ENCODE results near the gene ENTPD5.

Gene ENTPD5, protein sequence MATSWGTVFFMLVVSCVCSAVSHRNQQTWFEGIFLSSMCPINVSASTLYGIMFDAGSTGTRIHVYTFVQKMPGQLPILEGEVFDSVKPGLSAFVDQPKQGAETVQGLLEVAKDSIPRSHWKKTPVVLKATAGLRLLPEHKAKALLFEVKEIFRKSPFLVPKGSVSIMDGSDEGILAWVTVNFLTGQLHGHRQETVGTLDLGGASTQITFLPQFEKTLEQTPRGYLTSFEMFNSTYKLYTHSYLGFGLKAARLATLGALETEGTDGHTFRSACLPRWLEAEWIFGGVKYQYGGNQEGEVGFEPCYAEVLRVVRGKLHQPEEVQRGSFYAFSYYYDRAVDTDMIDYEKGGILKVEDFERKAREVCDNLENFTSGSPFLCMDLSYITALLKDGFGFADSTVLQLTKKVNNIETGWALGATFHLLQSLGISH

DNA sequence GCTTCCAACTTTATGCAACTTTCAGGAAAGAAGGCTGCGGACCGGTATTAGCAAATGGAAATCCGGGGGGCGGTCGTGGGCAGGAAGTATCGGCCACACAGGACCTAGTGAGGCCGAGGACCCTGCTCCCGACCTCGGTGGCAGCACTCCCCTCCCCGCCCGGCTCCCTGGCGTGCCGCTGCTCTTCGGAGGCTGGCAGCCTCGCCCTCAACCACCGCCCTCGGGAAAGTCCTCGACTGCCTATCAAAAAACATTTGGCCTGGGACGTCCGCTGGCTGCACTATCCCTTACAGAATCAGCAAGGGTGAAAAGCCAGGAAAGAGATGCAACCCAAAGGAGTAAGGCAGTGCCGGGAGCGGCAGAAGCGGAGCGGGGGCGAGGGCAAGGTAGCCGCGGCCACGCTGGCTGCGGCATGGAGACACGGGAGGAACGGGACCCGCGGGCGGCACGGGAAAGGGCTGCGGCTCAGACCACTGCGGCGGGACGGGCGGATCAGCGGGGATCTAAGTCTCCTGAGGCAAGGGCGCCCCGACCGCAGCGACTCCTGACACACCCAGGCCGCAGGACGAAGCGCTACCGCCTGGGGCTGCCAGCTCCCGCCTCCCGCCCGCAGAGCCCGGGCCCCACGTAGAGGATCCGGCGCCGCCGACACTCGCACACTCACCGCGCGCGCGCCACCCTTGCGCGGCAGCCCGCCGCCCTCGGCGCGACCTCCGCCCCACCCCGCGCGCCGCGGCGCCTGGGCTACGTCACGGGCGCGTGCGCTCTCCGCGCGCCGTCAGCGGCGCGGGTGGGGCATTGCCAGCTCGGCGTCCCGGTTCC is at the start of gene ENTPD5, which contains the start of gene BBOF1:
TSS of gene ENTPD5 (minus strand) at position 703 of the 822 bp plus-strand sequence. CDS start 31,186 bp downstream, outside the sequence.
TSS of gene BBOF1 (plus strand) at position 764 of the 822 bp plus-strand sequence. CDS start 130 bp downstream, outside the sequence.
- DNase-seq (ENCODE audit: low read depth) = peak; percentile 86

DNA sequence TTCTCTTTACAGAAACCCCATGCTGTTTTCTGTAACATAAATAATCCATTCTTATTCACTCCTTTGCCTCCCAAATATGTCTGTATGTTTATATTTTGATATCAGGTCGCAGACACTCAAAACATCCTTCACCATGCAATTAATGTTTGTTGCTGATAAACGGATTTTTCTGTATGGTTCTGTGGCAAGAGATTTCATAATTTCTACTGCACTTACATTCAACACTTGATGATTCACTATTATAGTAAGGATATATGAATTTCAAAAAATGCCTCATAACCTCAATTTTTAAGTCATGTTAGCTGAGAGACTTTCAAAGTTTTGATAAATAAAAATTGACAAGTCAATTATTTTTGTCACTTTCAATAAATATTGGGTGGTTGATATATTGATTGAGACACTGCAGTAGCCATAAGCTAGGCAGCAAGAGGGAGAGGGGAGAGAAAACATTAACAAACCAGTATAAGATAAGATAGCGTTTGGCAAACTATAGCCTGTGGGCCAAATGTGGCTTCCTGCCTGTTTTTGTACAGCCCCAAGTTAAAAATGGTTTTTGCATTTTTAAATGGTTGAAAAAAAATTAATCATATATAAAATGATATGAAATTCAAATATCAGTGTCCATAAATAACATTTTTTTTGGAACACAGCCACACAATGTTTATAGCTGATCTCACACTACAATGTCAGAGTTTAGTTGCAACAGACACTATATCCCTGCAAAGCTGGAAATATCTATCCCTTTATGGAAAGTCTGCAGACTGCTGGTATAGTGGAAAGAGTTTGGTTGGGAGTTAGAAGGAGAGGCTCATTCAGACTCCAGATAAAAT is 46.9 kb upstream of the ENTPD5 start:
- DNase-seq (ENCODE audit: low read depth) = no peak

DNA sequence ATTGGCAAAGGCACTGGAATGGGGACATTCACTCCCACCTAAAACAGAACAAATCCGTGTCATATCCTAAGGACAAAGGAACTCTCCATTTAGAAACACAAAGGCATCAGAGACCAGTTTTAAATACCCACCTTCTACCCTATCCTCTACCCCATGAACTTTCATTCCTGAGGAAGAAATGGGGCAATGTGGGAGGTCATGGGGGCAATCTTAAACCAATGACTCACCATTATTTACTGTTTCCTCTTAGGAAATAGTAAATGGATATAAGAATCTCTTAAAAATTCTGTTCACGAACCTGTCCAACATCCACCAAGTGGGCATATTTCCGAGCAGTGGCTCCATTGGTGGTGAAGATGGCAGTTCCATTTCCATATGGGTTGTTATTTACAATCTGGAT is 45.8 kb upstream of the ENTPD5 start:
- no peak for DNase-seq (ENCODE audit: low read depth)

DNA sequence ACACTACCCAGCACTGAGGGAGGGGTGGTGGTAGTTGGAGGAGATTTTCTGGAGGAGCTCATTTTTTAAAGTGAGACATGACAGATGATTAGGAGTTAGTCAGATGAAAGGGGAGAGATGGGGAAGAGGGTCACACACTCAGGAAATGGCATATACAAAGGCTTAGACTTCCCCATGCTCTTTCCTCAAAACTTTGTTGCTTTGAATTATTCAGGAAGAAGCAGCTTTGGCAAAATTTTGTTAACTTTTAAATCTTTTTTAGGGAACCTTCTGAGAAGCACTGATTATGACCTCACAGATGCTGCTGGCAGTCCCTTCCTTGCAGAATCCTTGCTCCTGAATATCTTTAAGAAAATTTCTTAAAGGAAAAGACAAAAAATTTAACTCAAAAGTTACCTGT is 45.3 kb upstream of the ENTPD5 start:
- no peak for DNase-seq (ENCODE audit: low read depth)

DNA sequence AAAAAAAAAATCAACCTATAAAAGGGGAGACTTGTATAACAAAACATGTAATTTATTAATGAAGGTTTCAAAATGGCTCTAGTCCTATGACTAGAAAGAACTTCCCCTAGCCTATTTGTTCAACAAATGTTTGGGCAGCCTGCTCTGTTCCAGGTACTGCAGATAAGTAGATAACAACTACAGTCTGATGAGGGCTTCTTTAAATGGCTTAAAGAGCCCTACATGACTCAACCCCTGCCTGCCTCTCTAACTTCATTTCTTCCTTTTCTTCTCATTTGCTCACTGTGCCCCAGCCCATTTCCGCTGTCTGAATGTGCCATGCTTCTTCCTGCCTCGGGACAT is 43.7 kb upstream of the ENTPD5 start:
- DNase-seq (ENCODE audit: low read depth) = no peak

DNA sequence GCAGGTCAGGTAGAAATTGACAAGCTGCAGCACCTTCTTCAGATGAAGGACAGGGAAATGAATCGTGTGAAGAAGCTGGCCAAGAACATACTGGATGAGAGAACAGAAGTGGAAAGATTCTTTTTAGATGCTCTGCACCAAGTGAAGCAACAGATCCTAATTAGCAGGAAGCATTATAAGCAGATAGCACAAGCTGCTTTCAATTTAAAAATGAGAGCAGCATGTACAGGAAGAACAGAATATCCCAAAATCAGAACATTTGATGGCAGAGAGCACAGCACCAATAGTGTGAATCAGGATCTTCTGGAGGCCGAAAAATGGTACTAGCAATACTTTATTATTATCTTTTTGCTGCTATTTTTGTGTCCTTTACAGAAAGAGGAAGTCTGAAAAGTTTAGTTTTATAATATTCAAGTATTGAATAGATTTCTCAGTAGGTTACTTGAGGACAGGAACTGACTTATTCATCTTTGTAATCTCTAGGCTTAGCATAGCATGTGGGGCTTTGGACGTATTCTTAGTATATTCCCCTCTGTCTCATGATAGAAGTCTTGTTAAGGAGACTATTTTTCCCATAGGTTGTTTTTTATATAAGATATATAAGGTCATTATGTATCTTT is 30.9 kb upstream of the ENTPD5 start:
- no peak for DNase-seq (ENCODE audit: low read depth)

DNA sequence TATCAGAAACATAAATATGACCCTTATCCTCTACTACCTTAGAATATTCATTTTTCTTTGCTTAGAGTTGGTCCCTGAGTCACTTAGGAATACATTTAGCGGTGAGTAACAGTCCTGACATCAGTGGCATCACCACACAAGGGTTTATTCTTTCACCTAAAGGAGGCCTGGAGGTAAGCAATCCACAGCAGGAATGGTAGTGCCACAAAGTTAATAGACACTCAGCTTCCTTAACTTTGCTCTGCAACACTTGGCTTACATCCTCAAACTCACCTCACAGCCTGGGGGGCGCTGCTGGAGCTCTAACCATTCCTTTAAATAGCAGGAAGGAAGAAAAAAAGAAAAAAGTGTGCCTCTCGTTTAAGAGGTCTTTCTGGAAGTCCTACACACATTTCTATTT is 29.2 kb upstream of the ENTPD5 start:
- no peak for DNase-seq (ENCODE audit: low read depth)

DNA sequence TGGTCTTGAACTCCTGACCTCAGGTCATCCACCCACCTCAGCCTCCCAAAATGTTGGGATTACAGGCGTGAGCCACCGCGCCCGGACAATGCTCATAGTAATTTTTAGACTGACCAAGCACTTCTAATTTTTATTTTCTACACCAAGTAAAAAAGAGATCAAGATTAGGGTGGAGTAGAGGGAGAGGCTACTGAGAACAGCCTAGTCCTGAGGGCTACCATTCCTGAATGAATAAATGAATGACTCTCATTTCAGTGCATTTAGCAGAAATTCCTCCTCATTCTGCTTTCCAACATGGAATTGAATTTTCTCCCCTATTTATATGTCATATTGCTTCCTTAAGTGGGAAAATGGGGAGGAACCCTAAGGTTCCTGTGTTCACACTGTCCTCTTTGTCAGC is 26.4 kb upstream of the ENTPD5 start:
- DNase-seq (ENCODE audit: low read depth) = no peak

DNA sequence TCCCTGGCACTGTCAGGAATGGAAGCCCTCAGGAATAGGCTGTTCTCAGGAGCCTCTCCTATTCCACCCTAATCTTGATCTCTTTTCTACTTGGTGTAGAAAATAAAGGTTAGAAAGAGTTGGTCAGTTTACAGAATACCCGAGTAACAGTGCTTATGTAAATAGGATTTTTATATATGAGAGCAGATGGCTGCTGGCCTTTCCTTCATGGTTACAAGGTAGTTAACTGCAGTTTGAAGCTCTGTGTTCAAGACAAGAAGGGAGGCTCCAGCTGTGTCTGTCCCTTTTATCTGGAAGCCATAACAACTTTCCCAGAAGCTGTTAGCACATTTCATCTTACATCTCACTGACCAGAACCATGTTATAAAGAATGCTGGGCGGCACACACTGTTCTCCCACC is 23.2 kb upstream of the ENTPD5 start:
- no peak for DNase-seq (ENCODE audit: low read depth)

DNA sequence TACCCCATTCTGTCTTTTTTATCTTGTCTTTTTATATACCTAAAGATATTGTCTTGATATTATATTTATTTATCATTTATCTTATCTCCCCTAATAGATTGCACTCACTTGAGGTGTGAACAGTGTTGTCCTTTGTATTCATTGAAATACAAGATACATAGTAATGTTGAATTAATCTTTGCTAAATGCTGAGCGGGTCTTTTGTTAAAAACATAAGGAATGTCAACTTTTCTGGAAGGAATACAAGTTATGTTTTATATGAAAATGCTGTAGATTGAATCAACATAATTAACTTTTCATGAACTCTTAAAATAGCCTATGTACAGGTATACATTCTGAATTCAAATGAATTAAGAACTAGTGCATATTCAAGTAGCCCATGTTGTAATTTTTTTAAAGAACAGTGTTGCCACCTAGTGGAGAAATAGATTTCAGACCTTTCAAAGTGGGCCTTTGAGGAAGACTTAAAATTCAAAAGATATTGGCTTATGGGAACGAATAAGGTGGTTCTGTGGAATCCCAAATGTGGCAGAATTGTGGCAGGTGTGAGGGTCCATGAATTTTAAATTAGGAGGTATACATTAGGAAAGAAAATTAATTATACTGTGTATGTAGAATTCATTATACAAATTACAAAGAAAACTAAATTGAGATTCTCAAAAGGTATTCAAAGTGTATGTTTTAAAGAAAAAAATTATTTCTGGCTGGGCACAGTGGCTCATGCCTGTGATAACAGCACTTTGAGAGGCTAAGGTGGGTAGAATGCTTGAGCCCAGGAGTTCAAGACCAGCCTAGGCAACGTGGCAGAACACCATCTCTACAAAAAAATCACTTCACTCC is 19.2 kb upstream of the ENTPD5 start:
- DNase-seq (ENCODE audit: low read depth) = no peak

DNA sequence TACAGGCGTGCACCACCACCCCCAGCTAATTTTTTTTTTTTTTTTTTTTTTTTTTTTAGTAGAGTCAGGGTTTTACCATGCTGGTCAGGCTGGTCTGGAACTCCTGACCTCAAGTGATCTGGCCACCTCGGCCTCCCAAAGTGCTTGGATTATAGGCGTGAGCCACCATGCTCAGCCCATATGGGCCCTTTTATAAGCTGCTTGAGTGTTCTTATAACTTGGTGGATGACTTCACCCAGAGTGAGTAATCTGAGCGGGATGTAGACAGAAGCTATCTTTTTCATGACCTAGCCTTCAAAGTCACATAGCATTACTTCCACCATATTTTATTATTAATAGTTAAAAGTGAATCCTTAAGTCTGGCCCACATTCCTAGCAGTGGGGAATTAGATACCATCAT is 16.5 kb upstream of the ENTPD5 start:
- no peak for DNase-seq (ENCODE audit: low read depth)

DNA sequence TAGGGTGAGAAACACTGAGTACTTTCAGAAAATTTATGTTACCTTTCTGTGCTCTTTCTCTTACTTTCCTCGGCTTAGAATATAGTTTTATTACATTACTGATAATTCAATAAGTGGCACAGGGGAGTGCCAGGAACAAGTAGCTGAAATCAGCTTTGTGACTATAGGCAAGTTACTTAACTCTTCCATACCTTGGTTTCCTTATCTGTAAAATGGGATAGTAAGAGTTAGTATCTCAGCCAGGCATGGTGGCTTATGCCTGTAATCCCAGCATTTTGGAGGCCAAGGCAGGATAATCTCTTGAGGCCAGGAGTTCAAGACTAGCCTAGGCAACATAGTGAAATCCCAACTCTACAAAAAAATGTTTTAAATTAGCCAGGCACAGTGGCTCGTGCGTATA is 15.5 kb upstream of the ENTPD5 start:
- DNase-seq (ENCODE audit: low read depth) = no peak

DNA sequence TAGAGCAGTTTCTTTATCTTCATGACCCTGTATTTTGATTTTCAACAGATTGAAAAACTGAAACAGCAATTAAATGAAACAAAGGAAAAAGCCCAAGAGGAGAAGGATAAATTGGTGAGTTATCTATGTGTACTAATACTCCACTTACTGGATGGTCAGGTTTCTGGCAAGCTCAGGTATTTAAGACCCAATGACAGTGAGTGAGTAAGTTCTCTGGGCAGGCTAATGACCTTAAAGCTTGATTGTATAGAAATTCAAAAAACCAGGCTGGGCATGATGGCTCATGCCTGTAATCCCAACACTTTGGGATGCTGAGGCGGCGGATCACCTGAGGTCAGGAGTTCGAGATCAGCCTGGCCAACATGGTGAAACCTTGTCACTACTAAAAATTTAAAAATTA is 10.0 kb upstream of the ENTPD5 start:
- DNase-seq (ENCODE audit: low read depth) = no peak

DNA sequence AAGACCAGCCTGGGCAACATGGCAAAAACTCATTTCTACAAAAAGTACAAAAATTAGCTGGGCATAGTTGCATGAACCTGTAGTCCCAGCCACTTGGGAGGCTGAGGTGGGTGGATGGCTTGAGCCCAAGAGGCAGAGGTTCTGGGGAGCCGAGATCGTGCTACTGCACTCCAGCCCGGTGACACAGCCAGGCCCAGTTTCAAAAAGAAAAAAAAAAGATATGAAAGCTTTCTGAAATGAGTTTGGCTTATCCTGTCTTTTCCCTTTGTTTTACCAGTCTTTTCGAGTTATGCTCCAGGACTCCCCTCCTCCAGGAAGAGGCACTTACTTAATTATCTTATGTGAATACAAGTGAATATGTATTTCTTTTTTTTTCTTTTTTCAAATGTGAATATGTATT is 3.3 kb upstream of the ENTPD5 start:
- no peak for DNase-seq (ENCODE audit: low read depth)

DNA sequence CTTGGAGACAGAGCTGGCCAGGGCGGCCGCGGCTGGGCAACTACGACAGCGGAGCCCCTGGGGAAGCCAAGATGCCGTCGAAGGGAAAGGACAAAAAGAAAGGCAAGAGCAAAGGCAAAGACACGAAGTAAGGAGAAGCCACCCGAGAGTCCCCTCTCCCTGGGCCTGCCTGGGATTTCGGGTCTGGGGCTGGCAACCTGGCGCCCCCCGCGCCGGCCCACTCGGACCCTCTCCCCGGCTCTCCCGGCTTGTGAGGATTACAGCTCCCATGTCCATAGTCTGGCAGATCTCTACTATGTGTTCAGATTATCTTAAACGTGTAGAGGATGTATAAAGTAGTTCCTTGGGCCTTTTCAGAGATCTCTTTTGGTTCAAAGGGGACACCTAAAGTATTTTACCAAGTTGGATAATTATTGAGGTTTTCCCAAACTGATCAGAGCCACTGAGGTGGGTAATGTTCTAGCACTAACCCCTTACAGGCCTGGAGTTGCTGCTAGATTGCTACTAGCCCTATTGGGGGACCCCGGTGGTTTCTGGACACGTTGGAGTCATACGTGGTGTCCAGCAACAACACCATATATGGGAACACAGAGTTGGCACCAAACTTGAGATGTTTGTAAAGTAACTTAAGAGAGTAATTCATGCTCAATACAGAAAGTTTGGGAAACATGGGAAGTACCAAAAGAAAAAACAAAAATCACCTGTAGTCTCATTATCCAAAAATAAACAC is 485 bp upstream of the ENTPD5 start:
- no peak for DNase-seq (ENCODE audit: low read depth)

DNA sequence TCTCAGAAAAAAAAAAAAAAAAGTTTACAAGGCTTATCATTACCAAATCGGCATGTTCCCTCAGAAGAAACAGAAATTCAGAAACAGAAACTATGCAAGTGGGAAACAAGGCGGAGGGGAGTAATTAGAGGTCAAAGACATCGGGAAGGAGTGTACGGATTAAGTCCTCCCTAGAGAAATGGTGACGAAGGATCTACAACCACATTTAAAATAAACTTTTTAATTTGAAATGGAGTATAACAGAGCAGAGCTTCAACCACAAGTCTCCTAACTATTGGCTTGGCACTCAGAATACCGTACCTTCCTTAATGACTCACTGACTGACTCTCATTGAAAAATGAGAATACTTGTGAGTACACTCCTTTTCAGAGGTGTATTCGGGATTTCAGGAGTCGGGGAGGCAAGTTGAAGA is 908 bp downstream of the ENTPD5 start:
- DNase-seq (ENCODE audit: low read depth) = no peak

DNA sequence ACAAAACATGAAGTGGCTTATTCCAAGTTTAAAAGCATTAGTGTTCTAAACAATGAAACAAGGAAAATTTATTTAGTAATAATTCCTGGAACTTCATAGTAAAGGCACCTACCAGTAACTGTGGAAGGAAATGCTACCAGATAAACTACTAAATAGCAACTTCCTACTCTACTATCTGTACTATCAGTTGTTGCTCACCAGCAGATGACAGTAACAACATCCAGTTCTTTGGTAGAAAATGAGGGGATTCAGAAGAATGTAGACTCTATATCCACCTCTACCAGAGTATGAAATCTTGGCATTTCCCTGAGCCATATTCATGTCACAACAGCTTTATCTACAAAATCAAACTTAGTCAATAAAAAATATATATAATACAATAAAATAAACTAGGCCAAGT is 3.1 kb downstream of the ENTPD5 start:
- no peak for DNase-seq (ENCODE audit: low read depth)

DNA sequence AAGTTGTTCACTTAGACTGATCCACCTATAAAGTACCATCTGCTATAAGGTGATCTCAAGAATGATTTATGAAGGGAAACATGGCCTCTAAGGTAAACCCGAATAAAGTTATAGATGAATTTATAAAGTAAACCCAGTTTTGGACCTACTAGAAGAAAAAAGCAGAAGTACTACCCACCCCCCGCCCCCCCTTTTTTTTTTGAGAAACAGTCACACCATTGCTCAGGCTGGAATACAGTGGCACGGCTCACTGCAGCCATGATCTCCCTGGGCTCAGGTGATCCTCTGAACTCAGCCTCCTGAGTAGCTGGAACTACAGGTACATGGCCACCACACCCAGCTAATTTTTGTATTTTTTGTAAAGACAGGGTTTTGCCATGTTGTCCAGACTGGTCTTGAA is 3.9 kb downstream of the ENTPD5 start:
- no peak for DNase-seq (ENCODE audit: low read depth)

DNA sequence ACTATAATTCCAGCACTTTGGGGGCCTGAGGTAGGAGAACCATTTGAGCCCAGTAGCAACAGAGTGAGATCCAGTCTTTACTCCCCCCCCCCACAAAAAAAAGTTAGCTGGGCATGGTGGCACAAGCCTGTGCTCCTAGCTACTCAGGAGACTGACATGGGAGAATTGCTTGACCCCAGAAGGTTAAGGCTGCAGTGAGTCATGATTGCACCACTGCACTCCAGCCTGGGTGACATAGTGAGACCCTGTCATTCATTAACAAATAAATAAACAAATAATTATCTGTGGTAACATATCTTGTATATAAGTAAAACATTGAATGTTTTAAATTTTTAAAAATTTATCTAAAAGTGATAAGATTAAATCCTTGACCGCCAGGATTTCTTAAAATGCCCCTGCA is 4.8 kb downstream of the ENTPD5 start:
- DNase-seq (ENCODE audit: low read depth) = no peak

DNA sequence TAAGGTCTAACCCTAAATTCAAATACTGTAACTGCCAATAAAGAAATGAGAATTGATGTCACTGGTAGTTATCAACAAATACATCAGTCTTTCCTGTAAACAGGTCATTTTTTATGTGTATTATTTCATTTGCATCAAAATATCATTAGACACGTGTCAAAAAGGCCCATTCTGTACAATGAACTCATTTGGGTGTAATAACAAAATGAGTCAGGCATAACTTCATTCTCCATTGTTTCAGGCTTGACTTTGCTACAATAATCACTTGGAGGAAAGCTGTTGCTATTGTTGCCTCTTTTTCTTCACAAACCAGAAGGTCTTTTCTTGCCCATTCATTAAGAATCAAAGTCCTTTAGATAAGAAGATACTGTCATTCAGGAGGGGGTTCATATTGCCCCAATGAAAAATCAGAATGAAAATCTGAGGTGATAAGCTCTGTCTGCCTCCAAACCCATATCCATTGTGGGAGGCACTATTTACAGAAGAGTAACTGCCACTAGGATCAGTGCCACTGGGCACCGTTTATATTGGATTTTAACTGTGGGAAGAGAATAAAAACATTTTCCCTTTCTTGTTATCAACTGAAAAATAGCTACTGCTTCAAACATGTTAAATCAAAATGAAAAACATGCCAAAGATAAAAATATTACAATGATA is 10.1 kb downstream of the ENTPD5 start:
- no peak for DNase-seq (ENCODE audit: low read depth)
